HEK293 (cell line): ENCODE results near the gene PREB.
A peak's percentile ranks its signal among the peaks of the same experiment; 100 is the strongest.

Experiments
- CTCF ChIA-PET: fragments of 350-600 bp; formaldehyde crosslinking; extraction: SDS; loops from one replicate; lab custom pipeline; 2021; ENCODE audit warnings: antibody characterized with exemption; lab: Yijun Ruan, JAX
- POLR2A ChIA-PET: fragments of 300-600 bp; formaldehyde crosslinking; extraction: SDS; loops from one replicate; lab custom pipeline; 2020; ENCODE audit warnings: antibody characterized with exemption, inconsistent platforms; lab: Yijun Ruan, JAX
- H3K27ac ChIP-seq: fragments of 200-500 bp; sonication (Bioruptor generic); 2 replicates; pipeline ENCODE4 v1.5.1; 2014; ENCODE audit warnings: low read depth, low read length, control low read depth, inconsistent platforms; ENCODE audit errors: extremely low read depth
- H3K36me3 ChIP-seq, 2 experiments: fragments of 200-500 bp in 1 of 2; sonication (Bioruptor generic) in 1 of 2; 1 replicate in 1 of 2; 2 replicates in 1 of 2; pipeline ENCODE4 v1.5.1; 2014 to 2017; ENCODE audit warnings: inconsistent platforms in 2 of 2, low read length in 2 of 2; ENCODE audit not compliant: control insufficient read depth in 2 of 2, insufficient read depth in 1 of 2
- H3K4me1 ChIP-seq: fragments of 200-500 bp; sonication (Bioruptor generic); 2 replicates; pipeline ENCODE4 v1.5.1; 2014; ENCODE audit warnings: mild to moderate bottlenecking, low read length, inconsistent platforms; ENCODE audit not compliant: control insufficient read depth, insufficient read depth
- H3K4me3 ChIP-seq: 2 replicates; pipeline ENCODE4 v1.5.1; 2011; ENCODE audit warnings: low read depth, mild to moderate bottlenecking, control low read depth, low read length, moderate library complexity
- H3K9me3 ChIP-seq: fragments of 200-500 bp; sonication (Bioruptor generic); 2 replicates; pipeline ENCODE4 v1.5.1; 2014; ENCODE audit warnings: low read depth, low read length, inconsistent platforms; ENCODE audit not compliant: control insufficient read depth, insufficient read depth
- KLF10 ChIP-seq: fragments of 450-650 bp; IDR thresholded peaks from 2 replicates; pipeline ENCODE4 v1.5.1; 2018; ENCODE audit warnings: missing biosample characterization, mild to moderate bottlenecking, missing genetic modification characterization
- OSR2 ChIP-seq: fragments of 450-650 bp; formaldehyde crosslinking; IDR thresholded peaks from 2 replicates; pipeline ENCODE4 v1.5.1; 2016; ENCODE audit warnings: missing biosample characterization, missing genetic modification characterization
- RBAK ChIP-seq: fragments of 450-650 bp; formaldehyde crosslinking; IDR thresholded peaks from 2 replicates; pipeline ENCODE4 v1.5.1; 2016; ENCODE audit warnings: missing biosample characterization, missing genetic modification characterization
- SCRT2 ChIP-seq: fragments of 450-650 bp; formaldehyde crosslinking; IDR thresholded peaks from 2 replicates; pipeline ENCODE4 v1.5.1; 2016; ENCODE audit warnings: missing biosample characterization, missing genetic modification characterization
- TRIM28 ChIP-seq: IDR thresholded peaks from 2 replicates; pipeline ENCODE4 v1.6.1; 2011; ENCODE audit warnings: low read length, control low read depth, borderline replicate concordance
- ZBTB7A ChIP-seq: fragments of 450-650 bp; formaldehyde crosslinking; IDR thresholded peaks from 2 replicates; pipeline ENCODE4 v1.5.1; 2016; ENCODE audit warnings: low read depth, missing biosample characterization, missing genetic modification characterization
- ZFP41 ChIP-seq: fragments of 450-650 bp; formaldehyde crosslinking; IDR thresholded peaks from 2 replicates; pipeline ENCODE4 v1.5.1; 2016; ENCODE audit warnings: missing biosample characterization, missing genetic modification characterization, borderline replicate concordance
- ZNF214 ChIP-seq: fragments of 450-650 bp; formaldehyde crosslinking; IDR thresholded peaks from 2 replicates; pipeline ENCODE4 v1.5.1; 2017; ENCODE audit warnings: missing biosample characterization, mild to moderate bottlenecking, missing genetic modification characterization, borderline replicate concordance
- ZNF366 ChIP-seq: fragments of 450-650 bp; formaldehyde crosslinking; conservative IDR thresholded peaks from 2 replicates; pipeline ENCODE4 v1.5.1; 2016; ENCODE audit warnings: missing biosample characterization, missing genetic modification characterization
- ZNF544 ChIP-seq: fragments of 450-650 bp; formaldehyde crosslinking; IDR thresholded peaks from 2 replicates; pipeline ENCODE4 v1.5.0; 2017; ENCODE audit warnings: missing biosample characterization, missing genetic modification characterization
- ZNF660 ChIP-seq: fragments of 450-650 bp; IDR thresholded peaks from 2 replicates; pipeline ENCODE4 v1.5.1; 2018; ENCODE audit warnings: missing biosample characterization, mild to moderate bottlenecking, missing genetic modification characterization
- ZSCAN4 ChIP-seq: fragments of 450-650 bp; formaldehyde crosslinking; IDR thresholded peaks from 2 replicates; pipeline ENCODE4 v1.5.1; 2017; ENCODE audit warnings: missing biosample characterization, missing genetic modification characterization
- TF ChIP-seq, protein P1 (sequence below): fragments of 450-650 bp; formaldehyde crosslinking; IDR thresholded peaks from 2 replicates; pipeline ENCODE4 v1.5.1; 2016; ENCODE audit warnings: missing biosample characterization, missing genetic modification characterization
- TF ChIP-seq, protein P2 (sequence below): fragments of 450-650 bp; formaldehyde crosslinking; IDR thresholded peaks from 2 replicates; pipeline ENCODE4 v1.5.1; 2016; ENCODE audit warnings: missing biosample characterization, missing genetic modification characterization, low read depth
- TF ChIP-seq, protein P3 (sequence below): fragments of 450-650 bp; formaldehyde crosslinking; IDR thresholded peaks from 2 replicates; pipeline ENCODE4 v1.5.1; 2016; ENCODE audit warnings: missing biosample characterization, missing genetic modification characterization
- TF ChIP-seq, protein P4 (sequence below): fragments of 450-650 bp; formaldehyde crosslinking; IDR thresholded peaks from 2 replicates; pipeline ENCODE4 v1.5.1; 2016; ENCODE audit warnings: missing biosample characterization, missing genetic modification characterization

The PREB gene

GRCh38 chr2:27164960-27165763, 30.7 kb upstream of the PREB start:
- ChIA-PET CTCF (interaction anchor here (0.6 to 1.6 kb wide), 4 partner anchors 10 to 66 kb away, joined by 3 to 6 read pairs (median 4); no protein-coding TSS in a partner anchor), POLR2A (no interaction called here)
- H3K9me3 ChIP-seq = no peaks in the 10 kb centered on the region
- H3K4me3 ChIP-seq = no peak overlapping the region
- TF ChIP-seq ZNF214 (tag by site-specific recombination) = no peak
- no peak for TF ChIP-seq ZNF366 (tag by site-specific recombination)
- TF ChIP-seq, protein P1, sequence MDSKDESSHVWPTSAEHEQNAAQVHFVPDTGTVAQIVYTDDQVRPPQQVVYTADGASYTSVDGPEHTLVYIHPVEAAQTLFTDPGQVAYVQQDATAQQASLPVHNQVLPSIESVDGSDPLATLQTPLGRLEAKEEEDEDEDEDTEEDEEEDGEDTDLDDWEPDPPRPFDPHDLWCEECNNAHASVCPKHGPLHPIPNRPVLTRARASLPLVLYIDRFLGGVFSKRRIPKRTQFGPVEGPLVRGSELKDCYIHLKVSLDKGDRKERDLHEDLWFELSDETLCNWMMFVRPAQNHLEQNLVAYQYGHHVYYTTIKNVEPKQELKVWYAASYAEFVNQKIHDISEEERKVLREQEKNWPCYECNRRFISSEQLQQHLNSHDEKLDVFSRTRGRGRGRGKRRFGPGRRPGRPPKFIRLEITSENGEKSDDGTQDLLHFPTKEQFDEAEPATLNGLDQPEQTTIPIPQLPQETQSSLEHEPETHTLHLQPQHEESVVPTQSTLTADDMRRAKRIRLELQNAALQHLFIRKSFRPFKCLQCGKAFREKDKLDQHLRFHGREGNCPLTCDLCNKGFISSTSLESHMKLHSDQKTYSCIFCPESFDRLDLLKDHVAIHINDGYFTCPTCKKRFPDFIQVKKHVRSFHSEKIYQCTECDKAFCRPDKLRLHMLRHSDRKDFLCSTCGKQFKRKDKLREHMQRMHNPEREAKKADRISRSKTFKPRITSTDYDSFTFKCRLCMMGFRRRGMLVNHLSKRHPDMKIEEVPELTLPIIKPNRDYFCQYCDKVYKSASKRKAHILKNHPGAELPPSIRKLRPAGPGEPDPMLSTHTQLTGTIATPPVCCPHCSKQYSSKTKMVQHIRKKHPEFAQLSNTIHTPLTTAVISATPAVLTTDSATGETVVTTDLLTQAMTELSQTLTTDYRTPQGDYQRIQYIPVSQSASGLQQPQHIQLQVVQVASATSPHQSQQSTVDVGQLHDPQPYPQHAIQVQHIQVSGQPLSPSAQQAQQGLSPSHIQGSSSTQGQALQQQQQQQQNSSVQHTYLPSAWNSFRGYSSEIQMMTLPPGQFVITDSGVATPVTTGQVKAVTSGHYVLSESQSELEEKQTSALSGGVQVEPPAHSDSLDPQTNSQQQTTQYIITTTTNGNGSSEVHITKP (tag by site-specific recombination) = peak; percentile 65
- TF ChIP-seq ZBTB7A (tag by site-specific recombination) = no peak
- TF ChIP-seq, all 188 proteins: peak for 1
- Histone ChIP-seq H3K36me3 (no peaks in the 10 kb centered on the region), H3K4me1 (no peaks in the 10 kb centered on the region), H3K27ac (no peak overlapping the region)

DNA sequence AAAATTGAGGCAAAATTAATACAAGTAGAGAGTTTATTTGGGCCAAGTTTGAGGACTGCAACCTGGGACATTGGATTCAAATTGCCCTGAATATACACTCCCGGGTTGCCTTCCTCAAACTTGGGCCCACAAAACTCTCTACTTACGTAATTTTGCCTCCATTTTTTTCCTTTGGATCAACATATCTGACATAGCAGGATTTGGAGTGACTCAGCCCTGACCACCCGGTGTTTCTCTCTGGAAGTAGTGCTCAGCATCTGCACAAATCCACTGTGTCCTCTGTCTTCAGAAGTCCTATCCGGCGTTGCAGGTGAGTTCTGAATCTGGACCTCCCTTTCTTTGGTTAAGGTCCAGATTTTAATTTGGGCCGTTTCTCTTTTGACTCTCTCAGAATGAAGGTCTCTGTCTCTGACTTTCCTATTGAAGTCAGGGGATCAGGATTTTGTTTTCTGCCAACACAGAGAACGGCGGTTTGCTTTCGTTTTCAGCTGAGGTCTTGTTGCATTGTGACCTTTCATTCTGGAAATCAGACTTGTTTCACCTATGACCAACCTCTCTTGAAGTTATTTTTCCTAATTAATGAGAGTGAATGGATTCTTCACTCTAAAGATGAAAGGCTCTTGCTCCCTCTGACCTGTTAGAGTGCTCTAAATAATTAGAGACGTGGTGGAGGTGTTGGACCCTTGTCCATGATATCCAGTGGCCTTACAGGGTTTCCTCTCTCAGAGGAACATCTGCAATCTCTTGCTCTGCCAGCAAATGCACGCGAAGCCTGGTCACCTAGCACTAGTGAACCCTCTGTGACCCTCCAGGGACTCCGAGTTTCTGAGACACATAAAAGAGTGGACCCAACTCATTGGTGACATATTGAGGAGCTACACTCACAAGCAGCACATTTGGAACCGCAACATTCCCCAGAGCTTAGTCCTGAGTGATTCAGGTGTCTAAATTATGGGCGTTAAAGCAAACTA, 28.0 kb upstream of the PREB start:
- no peak overlapping the region for H3K27ac ChIP-seq
- H3K36me3 ChIP-seq = no peaks in the 10 kb centered on the region
- ChIA-PET POLR2A (no interaction called here), CTCF (interaction anchor here (0.6 kb wide), 1 partner anchor 454 kb away, joined by 5 read pairs; no protein-coding TSS in a partner anchor)
- no peak overlapping the region for H3K4me3 ChIP-seq
- no peaks in the 10 kb centered on the region for H3K9me3 ChIP-seq
- no peaks in the 10 kb centered on the region for H3K4me1 ChIP-seq
- TF ChIP-seq TRIM28 (no peak), SCRT2 (tag by site-specific recombination) (no peak), ZNF544 (tag by site-specific recombination) (no peak), ZNF660 (no peak), RBAK (tag by site-specific recombination) (no peak), ZFP41 (tag by site-specific recombination) (no peak), ZSCAN4 (tag by site-specific recombination) (no peak), OSR2 (tag by site-specific recombination) (no peak), KLF10 (tag by site-specific recombination) (no peak)
- TF ChIP-seq, protein P2, sequence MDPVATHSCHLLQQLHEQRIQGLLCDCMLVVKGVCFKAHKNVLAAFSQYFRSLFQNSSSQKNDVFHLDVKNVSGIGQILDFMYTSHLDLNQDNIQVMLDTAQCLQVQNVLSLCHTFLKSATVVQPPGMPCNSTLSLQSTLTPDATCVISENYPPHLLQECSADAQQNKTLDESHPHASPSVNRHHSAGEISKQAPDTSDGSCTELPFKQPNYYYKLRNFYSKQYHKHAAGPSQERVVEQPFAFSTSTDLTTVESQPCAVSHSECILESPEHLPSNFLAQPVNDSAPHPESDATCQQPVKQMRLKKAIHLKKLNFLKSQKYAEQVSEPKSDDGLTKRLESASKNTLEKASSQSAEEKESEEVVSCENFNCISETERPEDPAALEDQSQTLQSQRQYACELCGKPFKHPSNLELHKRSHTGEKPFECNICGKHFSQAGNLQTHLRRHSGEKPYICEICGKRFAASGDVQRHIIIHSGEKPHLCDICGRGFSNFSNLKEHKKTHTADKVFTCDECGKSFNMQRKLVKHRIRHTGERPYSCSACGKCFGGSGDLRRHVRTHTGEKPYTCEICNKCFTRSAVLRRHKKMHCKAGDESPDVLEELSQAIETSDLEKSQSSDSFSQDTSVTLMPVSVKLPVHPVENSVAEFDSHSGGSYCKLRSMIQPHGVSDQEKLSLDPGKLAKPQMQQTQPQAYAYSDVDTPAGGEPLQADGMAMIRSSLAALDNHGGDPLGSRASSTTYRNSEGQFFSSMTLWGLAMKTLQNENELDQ (tag by site-specific recombination) = no peak
- TF ChIP-seq, protein P3, sequence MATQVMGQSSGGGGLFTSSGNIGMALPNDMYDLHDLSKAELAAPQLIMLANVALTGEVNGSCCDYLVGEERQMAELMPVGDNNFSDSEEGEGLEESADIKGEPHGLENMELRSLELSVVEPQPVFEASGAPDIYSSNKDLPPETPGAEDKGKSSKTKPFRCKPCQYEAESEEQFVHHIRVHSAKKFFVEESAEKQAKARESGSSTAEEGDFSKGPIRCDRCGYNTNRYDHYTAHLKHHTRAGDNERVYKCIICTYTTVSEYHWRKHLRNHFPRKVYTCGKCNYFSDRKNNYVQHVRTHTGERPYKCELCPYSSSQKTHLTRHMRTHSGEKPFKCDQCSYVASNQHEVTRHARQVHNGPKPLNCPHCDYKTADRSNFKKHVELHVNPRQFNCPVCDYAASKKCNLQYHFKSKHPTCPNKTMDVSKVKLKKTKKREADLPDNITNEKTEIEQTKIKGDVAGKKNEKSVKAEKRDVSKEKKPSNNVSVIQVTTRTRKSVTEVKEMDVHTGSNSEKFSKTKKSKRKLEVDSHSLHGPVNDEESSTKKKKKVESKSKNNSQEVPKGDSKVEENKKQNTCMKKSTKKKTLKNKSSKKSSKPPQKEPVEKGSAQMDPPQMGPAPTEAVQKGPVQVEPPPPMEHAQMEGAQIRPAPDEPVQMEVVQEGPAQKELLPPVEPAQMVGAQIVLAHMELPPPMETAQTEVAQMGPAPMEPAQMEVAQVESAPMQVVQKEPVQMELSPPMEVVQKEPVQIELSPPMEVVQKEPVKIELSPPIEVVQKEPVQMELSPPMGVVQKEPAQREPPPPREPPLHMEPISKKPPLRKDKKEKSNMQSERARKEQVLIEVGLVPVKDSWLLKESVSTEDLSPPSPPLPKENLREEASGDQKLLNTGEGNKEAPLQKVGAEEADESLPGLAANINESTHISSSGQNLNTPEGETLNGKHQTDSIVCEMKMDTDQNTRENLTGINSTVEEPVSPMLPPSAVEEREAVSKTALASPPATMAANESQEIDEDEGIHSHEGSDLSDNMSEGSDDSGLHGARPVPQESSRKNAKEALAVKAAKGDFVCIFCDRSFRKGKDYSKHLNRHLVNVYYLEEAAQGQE (tag by site-specific recombination) = no peak
- TF ChIP-seq, protein P4, sequence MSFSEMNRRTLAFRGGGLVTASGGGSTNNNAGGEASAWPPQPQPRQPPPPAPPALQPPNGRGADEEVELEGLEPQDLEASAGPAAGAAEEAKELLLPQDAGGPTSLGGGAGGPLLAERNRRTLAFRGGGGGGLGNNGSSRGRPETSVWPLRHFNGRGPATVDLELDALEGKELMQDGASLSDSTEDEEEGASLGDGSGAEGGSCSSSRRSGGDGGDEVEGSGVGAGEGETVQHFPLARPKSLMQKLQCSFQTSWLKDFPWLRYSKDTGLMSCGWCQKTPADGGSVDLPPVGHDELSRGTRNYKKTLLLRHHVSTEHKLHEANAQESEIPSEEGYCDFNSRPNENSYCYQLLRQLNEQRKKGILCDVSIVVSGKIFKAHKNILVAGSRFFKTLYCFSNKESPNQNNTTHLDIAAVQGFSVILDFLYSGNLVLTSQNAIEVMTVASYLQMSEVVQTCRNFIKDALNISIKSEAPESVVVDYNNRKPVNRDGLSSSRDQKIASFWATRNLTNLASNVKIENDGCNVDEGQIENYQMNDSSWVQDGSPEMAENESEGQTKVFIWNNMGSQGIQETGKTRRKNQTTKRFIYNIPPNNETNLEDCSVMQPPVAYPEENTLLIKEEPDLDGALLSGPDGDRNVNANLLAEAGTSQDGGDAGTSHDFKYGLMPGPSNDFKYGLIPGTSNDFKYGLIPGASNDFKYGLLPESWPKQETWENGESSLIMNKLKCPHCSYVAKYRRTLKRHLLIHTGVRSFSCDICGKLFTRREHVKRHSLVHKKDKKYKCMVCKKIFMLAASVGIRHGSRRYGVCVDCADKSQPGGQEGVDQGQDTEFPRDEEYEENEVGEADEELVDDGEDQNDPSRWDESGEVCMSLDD (tag by site-specific recombination) = no peak
